GM19238 (cell line): Measurements from ENCODE around the gene OR10R2.
"Not testable (repeated sequence)": the region's sequence is repeated elsewhere in the genome, so short reads cannot be mapped to it uniquely, and the experiment has no call there.

Experiments used
- DNase-seq: peaks from one replicate; pipeline ENCODE4 v3.0.0; 2011; ENCODE audit warnings: low spot score; ENCODE audit not compliant: insufficient read length

OR10R2 gene, protein sequence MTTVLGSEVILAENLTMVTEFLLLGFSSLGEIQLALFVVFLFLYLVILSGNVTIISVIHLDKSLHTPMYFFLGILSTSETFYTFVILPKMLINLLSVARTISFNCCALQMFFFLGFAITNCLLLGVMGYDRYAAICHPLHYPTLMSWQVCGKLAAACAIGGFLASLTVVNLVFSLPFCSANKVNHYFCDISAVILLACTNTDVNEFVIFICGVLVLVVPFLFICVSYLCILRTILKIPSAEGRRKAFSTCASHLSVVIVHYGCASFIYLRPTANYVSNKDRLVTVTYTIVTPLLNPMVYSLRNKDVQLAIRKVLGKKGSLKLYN

DNA sequence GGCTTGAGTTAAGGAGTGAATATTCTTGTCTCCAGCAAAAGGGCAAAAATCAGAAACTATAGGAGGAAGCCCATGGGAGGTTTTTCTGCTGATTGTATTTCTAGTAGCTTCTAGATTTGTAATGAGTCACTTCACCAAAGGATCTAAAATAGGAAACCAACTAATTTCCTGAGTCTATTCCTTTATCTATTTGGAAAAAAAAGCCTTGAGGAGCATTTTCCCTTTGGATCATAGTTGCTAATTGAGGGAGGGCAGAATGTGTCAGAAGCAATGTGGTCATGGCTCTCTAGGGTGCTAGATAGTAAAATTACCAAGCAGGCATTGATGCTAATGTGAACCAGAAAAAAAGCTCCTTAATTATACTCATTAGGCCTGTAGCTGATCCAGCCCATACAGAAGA lies at the start of gene OR10R2:
OR10R2 (plus strand) TSS at position 301 of the 400 bp plus-strand sequence. CDS start 106 bp downstream, outside the sequence.
- DNase-seq, result no peak

DNA sequence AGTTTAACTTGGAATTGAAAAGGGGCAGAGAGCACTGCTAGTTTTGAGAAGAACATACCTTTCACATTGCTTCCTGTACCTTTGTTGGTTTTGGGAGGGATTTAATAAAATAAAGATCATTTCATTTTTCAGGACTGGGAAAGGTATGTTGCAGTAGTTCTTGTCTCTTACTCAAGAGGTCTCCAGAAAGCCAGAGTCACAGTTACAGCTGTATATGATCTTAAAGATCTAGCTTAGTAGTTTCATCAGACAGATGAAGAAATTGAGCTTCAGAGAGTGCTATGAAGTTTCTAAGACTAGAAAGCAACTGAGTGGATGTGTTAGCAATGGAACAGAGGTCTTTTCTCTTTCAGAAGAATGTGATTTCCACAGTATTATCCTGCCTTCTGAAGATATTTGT lies 47.0 kb upstream of the OR10R2 start:
- no peak for DNase-seq

DNA sequence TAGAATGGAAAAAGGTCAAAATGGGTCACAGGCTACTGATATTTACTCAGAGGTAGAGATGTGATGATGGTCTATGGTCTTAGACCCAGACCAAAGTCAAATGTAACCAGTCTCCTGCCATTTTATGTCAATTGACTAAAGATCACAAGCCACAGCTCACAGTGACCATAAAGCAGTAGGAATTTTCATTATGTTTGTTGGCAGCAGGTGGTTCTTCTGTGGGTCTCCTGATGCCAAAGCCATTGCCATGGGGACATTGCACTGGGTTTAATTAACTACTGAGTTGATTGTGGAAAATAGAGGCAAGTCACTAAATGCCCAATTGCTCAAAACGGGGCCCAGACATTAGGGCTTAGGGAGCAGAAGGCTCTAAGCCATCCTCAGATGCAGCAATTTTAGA lies 45.9 kb upstream of the OR10R2 start, which contains the start of gene OR10K2:
OR10K2 (minus strand) TSS at position 101 of the 400 bp plus-strand sequence. CDS start 5,371 bp downstream, outside the sequence.
- no peak for DNase-seq

DNA sequence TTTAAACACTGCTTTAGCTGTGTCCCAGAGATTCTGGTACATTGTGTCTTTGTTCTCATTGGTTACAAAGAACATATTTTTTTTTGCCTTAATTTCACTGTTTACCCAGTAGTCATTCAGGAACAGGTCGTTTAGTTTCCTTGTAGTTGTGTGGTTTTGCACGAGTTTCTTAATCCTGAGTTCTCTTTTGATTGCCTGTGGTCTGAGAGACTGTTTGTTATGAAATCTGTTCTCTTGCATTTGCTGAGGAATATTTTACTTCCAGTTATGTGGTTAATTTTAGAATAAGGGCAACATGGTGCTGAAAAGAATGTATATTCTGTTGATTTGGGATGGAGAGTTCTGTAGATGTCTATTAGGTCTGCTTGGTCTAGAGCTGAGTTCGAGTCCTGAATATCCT lies 41.9 kb upstream of the OR10R2 start:
- not testable (repeated sequence) for DNase-seq

DNA sequence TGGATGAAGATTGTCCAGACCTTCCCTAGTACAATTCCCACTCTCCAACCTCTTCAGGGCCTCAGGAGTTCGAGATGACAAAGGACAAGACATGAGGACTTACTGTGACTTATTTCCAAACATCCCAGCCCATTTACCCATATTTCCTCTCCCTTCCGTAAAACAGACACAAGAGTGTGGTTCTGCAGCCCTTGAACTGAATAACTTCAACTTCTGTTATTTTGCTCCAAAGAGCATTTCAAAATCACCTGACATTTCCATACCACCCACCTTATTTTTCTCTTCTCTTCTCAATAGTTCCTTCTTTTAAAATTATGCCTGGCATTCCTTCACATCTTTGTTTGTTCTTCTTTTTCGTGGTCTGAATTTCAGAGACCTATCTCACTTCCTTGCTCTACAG lies 37.3 kb upstream of the OR10R2 start:
- DNase-seq, result no peak

DNA sequence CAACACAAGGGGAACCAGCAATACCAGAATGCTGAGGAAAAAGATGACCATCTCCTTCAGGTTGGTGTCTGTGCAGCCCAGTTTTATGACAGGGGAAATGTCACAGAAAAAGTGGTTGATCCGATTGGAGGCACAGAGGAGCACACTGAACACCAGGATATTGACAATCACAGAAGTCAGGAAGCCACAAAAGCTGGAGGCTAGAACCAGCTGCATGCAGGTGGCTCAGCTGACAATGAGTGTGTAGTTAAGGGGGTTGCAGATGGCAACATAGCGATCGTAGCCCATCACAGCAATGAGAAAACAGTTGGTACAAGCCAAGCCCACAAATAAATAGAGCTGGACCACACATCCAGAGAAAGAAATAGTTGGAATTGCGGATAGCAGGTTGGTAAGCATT lies 26.6 kb upstream of the OR10R2 start:
- DNase-seq, result no peak

DNA sequence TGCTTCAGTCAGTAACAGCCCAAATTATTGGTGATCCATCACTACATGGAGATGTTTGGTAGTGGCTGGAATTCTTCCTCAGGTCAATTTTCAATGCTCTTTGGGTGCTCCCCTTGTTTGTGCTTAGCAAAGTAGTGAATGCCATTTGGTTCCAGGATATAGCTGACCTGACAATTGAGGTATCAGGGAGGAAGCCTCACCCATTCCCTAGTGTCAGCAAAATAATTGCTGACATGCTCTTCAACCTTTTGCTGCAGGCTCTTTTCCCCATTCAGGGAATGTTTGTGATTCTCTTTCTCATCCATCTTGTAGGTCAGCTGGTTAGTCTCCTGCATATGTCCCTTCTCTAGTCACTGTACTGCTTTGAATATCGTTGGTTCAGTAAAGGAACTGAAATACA lies 17.5 kb upstream of the OR10R2 start:
- no peak for DNase-seq

DNA sequence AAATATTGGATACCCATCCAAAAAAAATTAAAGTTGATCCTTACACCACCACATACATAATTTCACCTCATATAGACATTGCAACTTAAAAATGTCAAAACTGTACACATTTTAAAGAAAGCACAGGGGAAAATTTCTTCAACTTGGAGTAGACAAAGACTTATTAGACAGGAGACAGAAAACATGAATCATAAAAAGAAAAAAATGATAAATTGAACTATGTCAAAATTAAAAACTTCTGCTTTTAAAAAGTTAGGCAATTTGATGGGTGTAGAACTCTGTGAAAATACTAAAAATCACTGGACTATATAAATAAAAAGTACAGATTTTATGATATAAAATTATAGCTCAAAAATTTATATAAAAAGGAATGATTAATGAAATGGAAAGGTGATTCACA lies 14.8 kb upstream of the OR10R2 start:
- DNase-seq, result no peak

DNA sequence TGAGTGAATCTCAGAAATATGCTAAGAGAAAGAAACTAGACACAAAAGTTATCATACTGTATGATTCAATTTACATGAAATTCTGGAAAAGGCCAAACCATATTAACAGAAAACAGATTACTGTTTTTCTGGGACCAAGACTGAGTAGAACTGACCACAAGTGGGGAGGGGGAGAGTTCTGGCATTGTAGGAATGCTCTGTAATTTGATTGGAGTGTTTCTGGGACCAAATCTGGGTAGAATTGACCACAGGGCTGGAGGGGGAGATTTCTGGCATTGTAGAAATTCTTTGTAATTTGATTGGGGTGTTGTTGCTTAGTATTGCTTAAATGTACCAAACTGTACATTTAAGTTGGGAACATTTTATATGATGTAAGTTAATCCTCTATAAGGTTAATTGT lies 13.8 kb upstream of the OR10R2 start:
- no peak for DNase-seq

DNA sequence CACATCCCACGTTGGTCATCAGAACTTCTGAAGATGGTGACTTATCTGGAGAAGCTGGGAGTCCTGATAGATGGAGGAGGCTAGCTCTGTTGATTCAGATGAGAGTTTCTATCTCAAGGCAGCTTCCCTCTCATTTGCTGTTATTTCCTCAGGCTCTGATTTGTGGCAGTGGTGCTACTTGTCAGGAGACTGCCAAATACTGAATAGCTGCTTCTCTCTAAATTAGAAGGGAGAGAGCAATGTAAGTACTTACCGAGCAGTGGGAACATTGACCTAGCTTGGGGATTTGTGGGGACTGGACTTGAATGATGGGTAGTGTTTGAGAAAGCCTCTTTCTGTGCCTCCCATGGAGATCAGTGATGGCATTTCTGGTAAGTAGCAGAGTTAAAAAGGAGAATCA lies 10.5 kb upstream of the OR10R2 start, which contains the start of gene OR10K1:
OR10K1 (plus strand) TSS at position 301 of the 400 bp plus-strand sequence. CDS start 3,728 bp downstream, outside the sequence.
- no peak for DNase-seq

DNA sequence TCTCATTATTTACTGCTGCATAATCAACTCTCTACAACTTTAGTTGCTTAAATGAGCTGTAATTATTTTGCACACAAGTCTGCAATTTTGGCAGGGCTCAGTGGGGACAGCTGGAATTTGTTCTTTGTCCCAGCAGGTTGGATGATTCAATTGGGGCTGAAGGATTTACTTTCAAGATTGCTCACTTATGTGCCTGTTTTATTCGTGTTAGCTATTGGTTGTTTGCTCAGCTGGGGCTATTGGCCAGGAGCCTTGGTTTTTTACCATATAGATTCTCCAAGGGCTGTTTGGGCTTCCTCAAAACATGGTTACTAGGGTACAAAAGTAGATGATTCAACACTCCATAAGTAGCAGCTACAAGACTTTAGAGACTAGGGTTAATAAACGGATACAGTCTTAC lies 13.4 kb downstream of the OR10R2 start:
- DNase-seq, result no peak

DNA sequence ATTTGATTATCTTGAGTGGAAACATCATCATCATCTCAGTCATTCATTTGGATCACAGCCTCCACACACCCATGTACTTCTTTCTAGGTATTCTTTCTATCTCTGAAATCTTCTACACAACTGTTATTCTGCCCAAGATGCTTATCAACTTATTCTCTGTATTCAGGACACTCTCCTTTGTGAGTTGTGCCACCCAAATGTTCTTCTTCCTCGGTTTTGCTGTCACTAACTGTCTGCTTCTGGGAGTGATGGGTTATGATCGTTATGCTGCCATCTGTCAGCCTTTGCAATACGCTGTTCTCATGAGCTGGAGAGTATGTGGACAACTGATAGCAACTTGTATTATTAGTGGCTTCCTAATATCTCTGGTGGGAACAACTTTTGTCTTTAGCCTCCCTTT lies 19.3 kb downstream of the OR10R2 start:
- DNase-seq, result no peak

DNA sequence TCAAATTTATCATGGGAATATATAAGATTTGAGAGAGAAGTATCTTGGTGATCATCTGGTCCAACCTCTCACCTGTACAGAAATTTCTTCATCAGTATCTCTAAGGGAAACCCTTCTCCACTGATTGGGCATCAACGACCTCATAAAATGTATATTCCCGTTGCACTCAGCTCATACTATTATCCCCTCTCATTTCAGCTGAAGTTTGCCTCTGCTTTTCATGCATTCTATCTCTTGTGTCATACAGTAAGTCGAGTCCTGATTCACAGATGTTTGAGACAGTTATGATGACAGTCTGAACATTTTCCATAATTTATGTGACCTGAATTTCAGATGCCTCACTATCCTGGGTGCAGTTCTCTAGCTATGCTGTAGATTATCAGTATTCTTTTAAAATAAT lies 21.0 kb downstream of the OR10R2 start:
- DNase-seq, result no peak

DNA sequence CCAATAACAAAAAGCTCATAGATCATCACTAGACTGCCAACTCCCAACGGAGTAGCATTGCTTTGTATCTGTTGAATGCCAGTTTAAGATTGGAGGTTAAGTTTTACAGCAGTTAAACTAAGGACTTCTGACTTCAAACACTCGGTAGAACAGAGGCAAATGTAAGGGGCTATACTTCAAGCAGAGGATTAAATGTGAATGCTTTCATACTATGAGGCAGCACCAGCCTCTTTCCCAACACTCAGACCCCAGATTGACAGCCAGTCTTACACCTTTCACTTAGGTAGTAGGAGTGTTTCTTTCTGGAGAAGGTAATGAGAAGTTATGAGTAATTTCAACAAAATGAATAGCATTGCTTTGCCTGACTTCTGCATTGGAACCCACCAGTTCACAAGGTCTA lies 22.8 kb downstream of the OR10R2 start:
- DNase-seq, result no peak

DNA sequence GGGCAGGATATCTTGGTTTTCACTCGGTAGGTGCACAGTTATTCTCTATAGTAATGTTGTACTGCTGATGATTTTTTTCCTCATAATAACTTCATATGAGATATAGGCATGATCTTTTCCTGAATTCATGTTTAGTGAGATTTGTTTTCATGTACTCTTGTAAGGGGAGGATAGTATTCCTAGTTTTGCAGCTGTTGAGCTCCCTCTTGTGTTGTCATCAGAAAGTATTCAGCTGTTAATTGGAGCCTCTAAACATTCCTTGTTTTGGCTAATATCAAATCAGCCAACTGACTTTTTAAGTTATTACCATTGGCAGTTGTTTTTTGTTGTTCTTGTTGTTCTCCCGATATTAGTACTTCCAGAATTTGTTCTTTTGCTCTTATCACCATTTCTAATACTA lies 24.4 kb downstream of the OR10R2 start:
- no peak for DNase-seq

DNA sequence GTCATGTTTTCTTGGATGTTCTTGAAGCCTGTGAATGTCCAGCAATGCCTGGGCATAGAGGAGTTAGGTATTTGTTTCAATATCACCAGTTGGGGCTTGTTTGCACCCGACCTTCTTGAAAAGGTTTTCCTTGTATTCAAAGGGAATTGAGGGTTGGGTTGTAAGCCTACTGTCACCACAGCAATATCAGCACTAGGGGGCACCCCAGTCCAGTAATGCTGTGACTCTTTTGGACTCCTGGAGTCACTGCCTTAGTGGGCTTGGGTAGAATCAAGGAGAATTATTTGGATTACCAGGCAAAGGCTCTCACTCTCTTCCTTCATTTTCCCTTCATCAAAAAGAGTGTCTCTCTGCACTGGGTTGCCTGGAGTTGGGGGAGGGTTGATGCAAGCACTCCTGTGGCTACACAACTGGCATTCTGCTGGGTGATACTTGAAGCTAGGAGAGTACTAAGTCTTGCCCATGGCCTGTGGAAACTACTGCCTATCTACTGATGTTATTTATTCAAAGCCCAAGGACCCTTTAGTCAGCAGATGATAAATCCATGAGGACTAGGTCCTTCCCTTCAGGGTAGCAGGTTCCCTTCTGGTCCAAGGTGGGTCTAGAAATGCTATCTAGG lies 34.5 kb downstream of the OR10R2 start:
- DNase-seq, result no peak

DNA sequence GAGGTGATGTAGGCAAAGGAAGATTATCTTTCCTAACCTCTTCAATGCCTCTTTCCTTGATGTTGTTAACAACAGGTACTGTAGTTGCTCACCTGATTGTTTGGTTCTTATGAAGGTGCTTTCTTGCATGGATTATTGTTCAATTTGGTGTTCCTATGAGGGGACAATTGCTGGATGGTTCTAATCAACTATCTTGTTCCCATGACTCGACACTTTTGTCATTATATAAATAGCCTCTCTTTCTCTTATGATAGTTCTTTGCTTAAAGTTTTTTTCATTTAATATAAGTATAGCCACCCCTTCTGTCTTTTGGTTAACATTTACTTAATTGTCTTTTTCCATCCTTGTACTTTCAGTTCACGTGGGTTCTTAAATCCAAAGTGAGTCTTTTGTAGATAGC lies 35.5 kb downstream of the OR10R2 start:
- no peak for DNase-seq

DNA sequence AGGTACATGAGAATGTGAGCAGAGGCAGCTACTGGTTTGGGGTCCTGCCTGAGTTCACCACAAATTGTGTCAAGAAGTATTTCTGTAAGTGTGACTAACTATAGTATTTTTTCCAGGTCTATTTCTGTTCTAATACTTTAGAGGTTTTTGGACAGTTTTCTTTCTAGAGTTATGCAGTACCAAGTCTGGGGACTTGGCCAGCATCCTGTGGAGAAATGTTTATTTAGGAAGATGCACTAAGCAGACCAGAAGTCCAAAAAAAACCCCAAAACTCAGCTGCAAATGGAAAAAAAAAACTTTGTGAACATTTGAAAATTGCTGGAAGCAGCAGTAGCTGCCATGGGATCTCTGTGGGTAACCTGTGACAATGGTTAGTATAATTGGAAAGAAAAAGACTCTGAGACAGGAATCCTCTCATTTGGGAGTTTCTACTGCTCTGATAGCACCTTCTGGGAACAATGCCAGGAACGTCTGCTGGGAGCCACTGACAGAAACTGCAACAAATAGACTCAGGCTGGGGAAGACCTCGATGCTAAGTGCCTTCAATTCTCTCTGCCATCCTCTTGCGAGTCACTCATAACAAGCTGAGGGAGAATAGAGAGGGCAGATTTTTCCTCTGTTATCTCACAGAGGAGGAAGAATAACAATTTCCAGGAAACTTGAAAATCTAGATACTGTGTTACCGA lies 37.6 kb downstream of the OR10R2 start:
- no peak for DNase-seq

DNA sequence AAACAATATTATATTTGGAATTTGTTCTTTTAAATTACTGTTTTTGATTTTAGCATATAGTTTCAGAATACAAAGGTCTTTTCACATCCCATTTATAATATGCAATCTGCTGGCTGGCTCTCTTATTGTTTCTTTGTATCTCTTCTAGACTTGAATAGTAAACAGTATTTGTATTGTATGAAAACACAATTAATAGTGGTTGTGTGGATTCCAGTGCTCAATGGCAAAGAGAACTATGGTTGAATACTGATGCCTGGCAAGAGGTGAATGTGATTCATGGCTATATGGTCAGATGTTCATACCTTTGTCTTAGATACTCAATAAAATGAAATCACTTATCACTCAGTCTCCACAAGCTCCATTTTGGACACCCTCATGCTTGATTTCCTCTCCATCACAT lies 44.9 kb downstream of the OR10R2 start:
- DNase-seq, result no peak

DNA sequence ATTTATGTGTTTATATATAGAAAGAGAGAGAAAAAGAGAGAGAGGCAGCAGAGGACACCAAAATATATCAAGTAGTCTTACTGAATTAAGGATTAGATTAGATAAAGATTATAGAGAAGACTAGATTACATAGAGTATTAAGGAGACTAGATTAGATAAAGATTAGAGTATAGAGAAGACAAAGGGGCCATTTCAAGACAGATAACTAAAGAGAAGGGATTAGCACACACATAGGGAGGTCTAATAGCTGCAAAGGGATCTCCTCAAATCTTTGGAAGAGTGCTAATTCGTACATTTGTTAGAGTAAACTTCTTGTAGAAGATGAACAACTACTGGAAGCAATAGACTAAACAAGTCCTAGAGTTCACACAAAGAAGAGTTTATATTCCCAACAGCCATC lies 48.0 kb downstream of the OR10R2 start:
- DNase-seq, result no peak

DNA sequence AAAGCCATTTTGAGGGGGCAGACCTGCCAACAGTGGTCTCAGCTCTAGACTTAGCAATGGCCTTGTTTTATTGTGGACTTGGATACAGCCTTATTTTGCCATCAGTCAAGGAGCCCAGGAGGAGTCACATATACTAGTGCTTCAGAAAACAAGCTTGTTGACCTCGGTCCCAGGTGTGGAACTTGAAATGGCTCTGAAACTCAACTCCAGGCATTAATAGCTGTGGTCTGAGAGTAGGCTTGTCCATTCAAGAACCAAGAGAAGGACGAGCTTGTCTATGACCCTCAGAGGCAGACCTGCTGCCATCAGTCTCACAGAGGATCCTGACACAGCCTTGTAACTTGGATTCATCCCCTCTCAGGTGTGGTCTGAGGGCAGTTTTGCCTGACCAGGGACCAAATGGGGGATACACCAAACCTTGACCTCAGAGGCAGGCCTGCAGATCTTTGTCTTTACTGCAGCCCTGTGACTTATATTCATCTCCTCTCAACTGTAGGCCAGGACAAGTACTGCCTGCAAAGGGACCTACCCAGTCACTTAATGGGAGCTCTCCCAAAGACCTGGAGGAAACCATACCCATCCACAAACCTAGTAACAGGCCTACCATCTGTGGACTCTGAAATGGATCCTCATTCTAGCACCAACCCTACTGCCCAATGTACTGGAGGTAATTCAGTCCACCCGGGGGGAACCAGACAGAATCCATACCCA lies 49.1 kb downstream of the OR10R2 start:
- DNase-seq, result no peak

DNA sequence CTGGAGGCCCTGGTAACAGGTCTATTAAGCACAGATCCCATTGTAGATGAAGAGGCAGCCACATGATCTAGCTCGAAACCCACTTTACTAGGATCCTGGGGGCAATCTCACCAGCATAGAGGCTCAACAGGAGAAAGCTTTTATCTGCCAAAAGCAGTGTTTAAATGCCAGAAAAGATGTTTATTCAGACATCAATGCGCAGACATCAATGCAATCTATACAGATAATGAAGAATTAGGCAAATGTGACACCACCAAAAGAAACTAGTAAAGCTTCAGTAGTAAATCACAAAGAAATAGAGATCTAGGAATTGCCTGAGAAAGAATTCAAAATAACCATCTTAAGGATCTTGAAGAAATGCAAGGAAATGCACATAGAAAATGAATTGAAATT lies 49.6 kb downstream of the OR10R2 start:
- DNase-seq, result no peak
